Medulla oblongata (tissue), 1 donor: ENCODE measurements around the gene SPRR3.
"Not testable (repeated sequence)": the region's sequence is repeated elsewhere in the genome, so short reads cannot be mapped to it uniquely, and the experiment has no call there.

Source experiments
- DNase-seq: peaks from one replicate; pipeline ENCODE4 v3.0.0-alpha.2; 2015; ENCODE audit errors: extremely low spot score

SPRR3 gene

DNA sequence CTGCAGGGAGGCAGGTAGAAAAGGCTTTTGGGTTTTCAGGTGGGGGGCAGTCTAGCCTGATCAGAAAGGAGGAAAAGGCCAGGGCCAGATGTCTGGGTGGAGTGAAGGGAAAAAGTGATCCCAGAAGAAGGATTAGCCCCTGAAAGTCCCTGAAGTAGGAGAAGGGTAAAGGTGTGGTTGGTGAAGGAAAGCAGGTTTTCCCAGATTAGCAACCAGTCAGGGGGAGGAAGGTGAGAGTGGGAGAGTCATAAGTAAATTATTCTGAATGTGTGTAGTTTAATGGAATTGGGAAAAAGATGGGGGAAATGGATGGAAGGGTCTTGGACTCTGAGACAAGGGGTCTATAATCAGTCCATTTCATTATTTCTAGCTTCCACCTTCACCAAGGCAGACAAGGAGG, 18.3 kb upstream of the SPRR3 start:
- DNase-seq: no peak

GRCh38 chr1:152983743-152984142, 17.8 kb upstream of the SPRR3 start, which contains the start of gene SPRR1A:
Gene SPRR1A, plus strand, starts transcription at chr1:152984081. Its CDS starts 1,150 bp downstream, at chr1:152985231.
- no peak for DNase-seq

GRCh38 chr1:152986578-152986977, 15.0 kb upstream of the SPRR3 start:
- DNase-seq: no peak

GRCh38 chr1:152993186-152993585, 8.4 kb upstream of the SPRR3 start:
- no peak for DNase-seq

DNA sequence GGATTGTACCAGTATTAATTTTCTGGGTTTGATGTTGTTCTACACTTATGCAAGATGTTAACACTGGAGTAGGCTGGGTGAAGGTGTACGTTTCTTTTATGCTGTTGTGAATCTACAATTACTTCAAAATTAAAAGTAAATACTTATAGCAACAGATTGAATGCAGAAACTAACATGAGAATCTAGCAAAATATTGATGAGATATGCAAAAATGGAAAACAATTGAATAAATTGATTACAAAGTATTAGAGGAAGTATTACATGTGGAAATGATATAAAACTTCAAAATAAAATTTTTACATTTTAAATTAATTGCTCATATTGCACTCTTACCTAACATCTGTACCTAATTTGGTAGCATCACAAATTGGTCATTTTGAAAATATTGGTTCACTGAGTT, 5.7 kb upstream of the SPRR3 start:
- DNase-seq: no peak

- DNase-seq: peak; percentile 65
Measured at GRCh38 chr1:152996633-152997400, 4.7 kb upstream of the SPRR3 start.

GRCh38 chr1:152997901-152998300, 3.6 kb upstream of the SPRR3 start:
- DNase-seq: no peak

GRCh38 chr1:152998476-152998875, 3.1 kb upstream of the SPRR3 start:
- DNase-seq: no peak

DNA sequence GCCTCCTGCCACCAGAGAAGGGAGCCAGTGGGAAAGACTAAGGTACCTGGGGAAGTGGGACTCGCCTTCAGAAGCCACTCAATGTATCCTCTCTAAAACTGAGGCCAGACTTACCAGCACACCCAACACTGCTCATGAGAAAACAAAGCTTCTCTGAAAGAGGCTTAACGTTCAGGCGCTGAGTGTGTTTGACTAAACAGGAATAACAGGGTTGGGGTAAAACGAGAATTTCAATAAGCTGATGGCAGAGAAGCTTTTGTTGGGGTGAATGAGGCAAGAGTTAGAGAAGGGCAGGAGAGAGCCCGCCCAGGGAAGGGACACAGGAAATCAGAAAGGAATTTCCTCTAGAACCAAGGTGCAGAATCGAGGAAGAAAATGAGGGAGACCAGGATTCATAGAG, 1.7 kb upstream of the SPRR3 start:
- DNase-seq: no peak

GRCh38 chr1:153000294-153000693, 1.3 kb upstream of the SPRR3 start:
- DNase-seq: no peak

DNA sequence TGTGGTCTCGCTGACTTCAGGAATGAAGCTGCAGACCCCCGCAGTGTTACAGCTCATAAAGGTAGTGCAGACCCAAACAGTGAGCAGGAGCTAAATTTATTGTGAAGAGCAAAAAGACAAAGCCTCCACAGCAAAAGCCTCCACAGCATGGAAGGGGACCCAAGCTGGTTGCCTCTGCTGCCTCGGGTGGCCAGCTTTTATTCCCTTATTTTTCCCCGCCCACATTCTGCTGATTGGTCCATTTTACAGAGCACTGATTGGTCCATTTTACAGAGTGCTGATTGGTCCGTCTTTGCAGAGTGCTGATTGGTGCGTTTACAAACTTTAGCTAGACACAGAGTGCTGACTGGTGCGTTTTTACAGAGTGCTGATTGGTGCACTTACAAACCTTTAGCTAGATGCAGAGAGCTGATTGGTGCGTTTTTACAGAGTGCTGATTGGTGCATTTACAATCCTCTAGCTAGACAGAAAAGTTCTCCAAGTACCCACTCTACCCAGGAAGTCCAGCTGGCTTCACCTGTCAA, 9.7 kb downstream of the SPRR3 start:
- not testable (repeated sequence) for DNase-seq

- DNase-seq: not testable (repeated sequence)
Measured at GRCh38 chr1:153021829-153022228, 20.3 kb downstream of the SPRR3 start.

DNA sequence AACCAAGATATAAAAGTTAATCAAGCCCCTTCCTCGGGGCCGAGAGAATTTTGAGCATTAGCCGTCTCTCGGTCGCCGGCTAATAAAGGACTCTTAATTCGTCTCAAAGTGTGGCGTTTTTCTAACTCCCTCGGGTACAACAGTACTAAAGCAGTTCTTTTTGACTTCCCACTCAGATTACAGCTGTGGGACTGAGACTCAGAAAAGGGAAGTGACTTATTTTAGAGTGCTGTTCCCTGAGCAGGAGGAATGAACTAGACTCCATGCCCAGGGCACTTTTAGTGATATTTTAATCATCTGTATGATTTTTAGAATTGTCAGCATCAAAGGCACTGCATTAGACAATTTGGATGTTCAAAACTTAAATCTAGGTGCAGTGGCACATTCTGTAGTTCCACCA, 20.8 kb downstream of the SPRR3 start:
- not testable (repeated sequence) for DNase-seq

DNA sequence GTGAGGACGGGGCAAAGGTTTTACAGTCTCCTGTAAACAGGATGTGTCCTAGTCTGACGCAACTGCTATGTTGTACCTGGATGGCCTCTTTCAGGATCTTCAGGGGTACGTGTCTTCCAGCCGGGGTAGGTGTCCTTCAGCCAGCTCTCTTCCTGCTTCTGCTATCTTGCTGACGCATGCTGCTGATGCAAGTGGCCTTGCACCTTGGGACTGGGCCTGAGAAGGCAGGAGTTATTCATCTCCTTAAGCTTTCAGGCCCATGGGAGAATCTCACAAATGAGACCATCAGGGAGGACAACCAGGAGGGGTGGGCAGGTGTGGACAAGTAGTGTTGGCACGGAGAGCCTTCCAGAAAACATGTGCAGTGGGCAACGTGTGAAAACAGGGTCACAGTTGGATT, 21.6 kb downstream of the SPRR3 start:
- no peak for DNase-seq

DNA sequence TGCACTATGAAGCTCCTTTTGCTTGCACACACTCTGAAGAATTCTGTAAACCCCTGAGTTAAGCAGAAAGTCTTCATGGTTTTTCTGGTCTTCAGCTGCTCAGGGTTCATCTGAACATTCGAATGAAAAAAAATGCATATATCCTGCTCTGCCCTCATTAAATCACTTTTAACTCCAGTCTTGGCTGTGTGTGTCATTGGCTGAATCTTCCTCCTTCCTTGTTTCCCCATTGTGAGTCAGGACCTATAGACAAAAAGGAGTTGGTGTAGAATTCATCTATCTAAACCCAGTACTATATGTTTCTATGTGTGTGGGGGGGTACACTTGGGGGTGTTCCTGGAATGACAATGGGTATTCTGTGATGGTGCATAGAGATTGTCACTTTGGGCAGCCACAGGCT, 22.9 kb downstream of the SPRR3 start:
- no peak for DNase-seq

- no peak for DNase-seq
Measured at GRCh38 chr1:153025797-153026196, 24.2 kb downstream of the SPRR3 start.

- DNase-seq: no peak
Measured at GRCh38 chr1:153028766-153029165, 27.2 kb downstream of the SPRR3 start.

- no peak for DNase-seq
Measured at GRCh38 chr1:153030895-153031294, 29.3 kb downstream of the SPRR3 start, which contains the start of gene SPRR1B. Gene SPRR1B, plus strand, starts transcription at chr1:153031203. Its CDS starts 1,143 bp downstream, at chr1:153032346.

DNA sequence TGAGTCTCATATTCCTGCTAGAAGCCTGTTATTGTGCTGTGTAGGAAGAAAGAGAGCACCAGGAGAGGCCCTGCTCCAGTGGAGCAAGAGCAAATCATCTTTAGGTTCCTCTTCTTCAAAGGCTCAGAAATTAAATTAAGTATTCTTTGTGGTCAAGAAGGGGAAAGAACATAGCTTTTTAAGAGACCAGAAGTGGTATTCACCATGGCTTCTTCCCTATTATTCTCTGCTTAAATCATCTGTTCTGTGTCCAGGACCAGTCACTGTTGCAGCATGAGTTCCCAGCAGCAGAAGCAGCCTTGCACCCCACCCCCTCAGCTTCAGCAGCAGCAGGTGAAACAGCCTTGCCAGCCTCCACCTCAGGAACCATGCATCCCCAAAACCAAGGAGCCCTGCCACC, 30.5 kb downstream of the SPRR3 start:
- DNase-seq: no peak

DNA sequence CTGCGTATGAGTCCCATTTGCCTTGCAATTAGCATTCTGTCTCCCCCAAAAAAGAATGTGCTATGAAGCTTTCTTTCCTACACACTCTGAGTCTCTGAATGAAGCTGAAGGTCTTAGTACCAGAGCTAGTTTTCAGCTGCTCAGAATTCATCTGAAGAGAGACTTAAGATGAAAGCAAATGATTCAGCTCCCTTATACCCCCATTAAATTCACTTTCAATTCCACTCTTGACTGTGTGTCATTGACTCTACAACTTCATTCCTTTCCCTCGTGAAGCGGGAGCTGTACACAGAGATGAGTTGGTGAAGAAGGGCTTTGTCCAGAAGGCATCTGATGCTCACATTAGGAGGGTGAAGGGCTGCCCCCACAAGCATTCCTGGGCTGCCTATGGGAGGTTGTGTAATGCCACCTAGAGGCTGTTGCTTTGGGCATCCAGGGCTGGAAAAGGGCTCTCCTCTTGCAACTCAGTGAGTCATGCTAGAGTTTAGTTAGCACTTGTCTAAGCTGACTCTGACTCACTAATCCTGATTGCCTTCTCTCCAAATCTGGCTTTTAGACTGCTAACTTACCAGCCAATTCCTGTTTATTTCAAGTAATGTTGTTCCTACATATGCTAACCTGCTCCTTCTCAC, 31.2 kb downstream of the SPRR3 start:
- DNase-seq: peak; percentile 60

DNA sequence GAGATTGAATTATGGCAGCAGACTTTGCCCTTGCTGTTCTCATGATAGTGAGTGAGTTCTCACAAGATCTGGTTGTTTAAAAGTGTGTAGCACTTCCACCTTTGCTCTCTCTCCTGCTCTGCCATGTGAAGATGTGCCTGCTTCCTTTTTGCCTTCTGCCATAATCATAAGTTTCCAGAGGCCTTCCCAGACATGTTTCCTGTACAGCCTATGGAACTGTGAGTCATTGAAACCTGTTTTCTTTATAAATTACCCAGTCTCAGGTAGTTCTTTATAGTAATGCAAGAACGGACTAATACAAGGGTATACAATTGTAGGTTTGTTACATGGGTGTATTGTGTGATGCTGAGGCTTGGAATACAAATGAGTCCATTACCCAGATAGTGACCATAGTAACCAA, 33.7 kb downstream of the SPRR3 start:
- DNase-seq: no peak

- DNase-seq: no peak
Measured at GRCh38 chr1:153040950-153041631, 39.5 kb downstream of the SPRR3 start, which contains the start of gene SPRR2D. Gene SPRR2D, minus strand, starts transcription at chr1:153041120. Its CDS starts 774 bp downstream, at chr1:153040346.
